ENCODE measurements around the gene KNDC1. TPM values are rescaled to one million over a fixed set of nuclear protein-coding genes. Genes with fewer than 3 reads are reported as not detected.

KNDC1 gene
- total and polyA plus RNA-seq, 2 of the 4 experiments (the other 2 are of a cell fraction): 0.18 to 1.1 TPM

- Histone ChIP-seq H4K20me1 (ENCODE audit: insufficient read depth, low read length) (no peaks in the 10 kb centered on the region), H3K36me3 (ENCODE audit: control insufficient read depth, insufficient read depth, low read length) (no peaks in the 10 kb centered on the region), H2AK5ac (ENCODE audit: low read depth, low read length) (no peak overlapping the region), H3K4ac (ENCODE audit: low read depth, low read length) (no peak overlapping the region), H2BK120ac (ENCODE audit: low read depth, low read length) (no peak overlapping the region), H3K27ac (ENCODE audit: insufficient read depth, low read length) (no peak overlapping the region), H3K56ac (ENCODE audit: extremely low read depth, insufficient read depth, low read length) (no peak overlapping the region), H4K5ac (ENCODE audit: low read depth, low read length) (no peak overlapping the region), H3K4me1 (ENCODE audit: control insufficient read depth, insufficient read depth, low read length) (no peaks in the 10 kb centered on the region), H2BK15ac (ENCODE audit: low read depth, low read length) (no peak overlapping the region), H3K9me1 (ENCODE audit: insufficient read depth, low read length) (no peaks in the 10 kb centered on the region), H2AFZ (replicated peaks; ENCODE audit: low read length, poor library complexity) (no peak overlapping the region), H3K23ac (ENCODE audit: low read depth, low read length) (no peak overlapping the region), H2BK20ac (ENCODE audit: low read depth, low read length) (no peak overlapping the region), H3K4me3 (ENCODE audit: insufficient read depth, low read depth, low read length) (no peak overlapping the region), H2BK5ac (ENCODE audit: low read depth, low read length, poor library complexity, severe bottlenecking) (no peak overlapping the region), H4K8ac (ENCODE audit: low read depth in 2 of 2, low read length in 2 of 2) (no peak overlapping the region), H3K9me3 (ENCODE audit: control insufficient read depth, insufficient read depth, low read length) (no peaks in the 10 kb centered on the region), H3K79me1 (ENCODE audit: low read depth in 1 of 2, low read length in 2 of 2) (no peaks in the 10 kb centered on the region), H2AK9ac (replicated peaks; ENCODE audit: low read depth, low read length, poor library complexity) (no peak overlapping the region), H4K91ac (ENCODE audit: insufficient read depth, low read depth, low read length) (no peak overlapping the region), H3K27me3 (ENCODE audit: control insufficient read depth, insufficient read depth, low read length) (peaks cover 31% of the 10 kb centered on the region), H3K14ac (replicated peaks; ENCODE audit: low read depth, low read length) (no peak overlapping the region), H3K4me2 (ENCODE audit: low read depth, low read length) (no peak overlapping the region), H3K9ac (ENCODE audit: low read depth, low read length) (no peak overlapping the region), H3K18ac (ENCODE audit: low read depth, low read length) (no peak overlapping the region)
- TF ChIP-seq SMC3 (IDR thresholded peaks at IDR 0.05; ENCODE audit: low read depth, low read length) (no peak), CTCF (conservative IDR thresholded peaks at IDR 0.05; ENCODE audit: low read depth, low read length) (no peak), USF2 (IDR thresholded peaks at IDR 0.05; ENCODE audit: low read depth, low read length) (no peak), BHLHE40 (IDR thresholded peaks at IDR 0.05; ENCODE audit: low read depth, low read length) (no peak), CHD1 (IDR thresholded peaks at IDR 0.05; ENCODE audit: low read depth, low read length) (no peak)
- DNase-seq (no peak), ATAC-seq (ENCODE audit: low read depth) (no peak)
- intact Hi-C loops (cut with micrococcal nuclease) (no loop called here), in situ Hi-C loops (cut with MboI; ENCODE audit: low sequenced_read_pairs) (no loop called here), dilution Hi-C loops (cut with HindIII; ENCODE audit: low sequenced_read_pairs, unreplicated experiment) (no loop called here)
- ChIA-PET POLR2A (ENCODE audit: unreplicated experiment) (no interaction called here), CTCF (no interaction called here)
- WGBS, 2 experiments (ENCODE audit: extremely low coverage in 2 of 2, insufficient read length in 1 of 2): 57% methylated on average over 19 of the region's 30 CpGs; no CpG with 5 or more reads in 1 of the 2 experiments
- BruUV-seq (replicated peaks): no TSS peak
These were observed 66.3 kb downstream of the KNDC1 start for GRCh38 chr10:133226251-133226808.
